Measurements from ENCODE around the gene NF1. TPM values are rescaled to one million over a fixed set of nuclear protein-coding genes. Genes with fewer than 3 reads are reported as not detected.
A peak's percentile ranks its signal among the peaks of the same experiment; 100 is the strongest.
"Not testable (repeated sequence)": the region's sequence is repeated elsewhere in the genome, so short reads cannot be mapped to it uniquely, and the experiment has no call there.

Gene NF1
- total RNA-seq, 2 experiments from 2014 or later, result 34.4 to 36.0 TPM

GRCh38 chr17:31062346-31062745 is 32.4 kb upstream of the NF1 start:
- Mint-ChIP-seq H3K4me1 (no peaks in the 10 kb centered on the region), H3K4me3 (no peak overlapping the region), H3K27me3 (peaks cover 11% of the 10 kb centered on the region), H3K27ac (no peak overlapping the region), H3K36me3 (no peaks in the 10 kb centered on the region), H3K9me3 (no peaks in the 10 kb centered on the region)
- DNase-seq, result no peak
- POLR2A ChIA-PET, result no interaction called here
- ATAC-seq (ENCODE audit: low read depth), result no peak

GRCh38 chr17:31064707-31065106 is 30.1 kb upstream of the NF1 start:
- no peak overlapping the region for H3K4me3 Mint-ChIP-seq
- H3K27me3 Mint-ChIP-seq, result peaks cover 9% of the 10 kb centered on the region
- DNase-seq, result no peak
- no peaks in the 10 kb centered on the region for H3K4me1 Mint-ChIP-seq
- no peak for ATAC-seq (ENCODE audit: low read depth)
- no peak overlapping the region for H3K27ac Mint-ChIP-seq
- no peaks in the 10 kb centered on the region for H3K36me3 Mint-ChIP-seq
- H3K9me3 Mint-ChIP-seq, result no peaks in the 10 kb centered on the region
- POLR2A ChIA-PET, result no interaction called here

GRCh38 chr17:31067691-31068184 is 27.0 kb upstream of the NF1 start:
- Mint-ChIP-seq H3K36me3 (no peaks in the 10 kb centered on the region), H3K4me1 (no peaks in the 10 kb centered on the region), H3K27ac (no peak overlapping the region), H3K4me3 (no peak overlapping the region), H3K9me3 (no peaks in the 10 kb centered on the region), H3K27me3 (peaks cover 11% of the 10 kb centered on the region)
- ATAC-seq (ENCODE audit: low read depth), result no peak
- DNase-seq, result no peak
- POLR2A ChIA-PET, result no interaction called here

GRCh38 chr17:31068291-31068690 is 26.5 kb upstream of the NF1 start:
- Mint-ChIP-seq H3K9me3 (no peaks in the 10 kb centered on the region), H3K4me3 (no peak overlapping the region), H3K27me3 (peaks cover 11% of the 10 kb centered on the region), H3K4me1 (no peaks in the 10 kb centered on the region), H3K27ac (no peak overlapping the region), H3K36me3 (no peaks in the 10 kb centered on the region)
- POLR2A ChIA-PET, result no interaction called here
- peak; percentile 74 for ATAC-seq (ENCODE audit: low read depth)
- peak; percentile 45 for DNase-seq

- H3K9me3 Mint-ChIP-seq, result no peaks in the 10 kb centered on the region
- no peak overlapping the region for H3K27ac Mint-ChIP-seq
- no peak overlapping the region for H3K4me3 Mint-ChIP-seq
- POLR2A ChIA-PET, result no interaction called here
- no peak for DNase-seq
- H3K36me3 Mint-ChIP-seq, result no peaks in the 10 kb centered on the region
- H3K4me1 Mint-ChIP-seq, result no peaks in the 10 kb centered on the region
- H3K27me3 Mint-ChIP-seq, result peaks cover 2% of the 10 kb centered on the region
- no peak for ATAC-seq (ENCODE audit: low read depth)
Measured at GRCh38 chr17:31072186-31072585, 22.6 kb upstream of the NF1 start.

GRCh38 chr17:31073411-31073810 is 21.4 kb upstream of the NF1 start:
- Mint-ChIP-seq H3K27ac (no peak overlapping the region), H3K27me3 (peaks cover 2% of the 10 kb centered on the region), H3K9me3 (no peaks in the 10 kb centered on the region), H3K36me3 (no peaks in the 10 kb centered on the region), H3K4me1 (peaks cover under 1% of the 10 kb centered on the region), H3K4me3 (no peak overlapping the region)
- DNase-seq (no peak), ATAC-seq (ENCODE audit: low read depth) (no peak)
- POLR2A ChIA-PET, result interaction anchor here (0.5 kb wide), 1 partner anchor 256 kb away, joined by 3 read pairs; no protein-coding TSS in a partner anchor

- POLR2A ChIA-PET, result no interaction called here
- H3K27ac Mint-ChIP-seq, result no peak overlapping the region
- no peak for DNase-seq
- H3K4me3 Mint-ChIP-seq, result no peak overlapping the region
- H3K9me3 Mint-ChIP-seq, result no peaks in the 10 kb centered on the region
- peaks cover 2% of the 10 kb centered on the region for H3K4me1 Mint-ChIP-seq
- H3K27me3 Mint-ChIP-seq, result peaks cover 2% of the 10 kb centered on the region
- no peak for ATAC-seq (ENCODE audit: low read depth)
- no peaks in the 10 kb centered on the region for H3K36me3 Mint-ChIP-seq
Measured at GRCh38 chr17:31074772-31075555, 19.8 kb upstream of the NF1 start.

- Mint-ChIP-seq H3K4me3 (no peak overlapping the region), H3K27ac (no peak overlapping the region), H3K9me3 (no peaks in the 10 kb centered on the region), H3K4me1 (peaks cover 2% of the 10 kb centered on the region), H3K36me3 (no peaks in the 10 kb centered on the region), H3K27me3 (no peaks in the 10 kb centered on the region)
- POLR2A ChIA-PET, result no interaction called here
- DNase-seq (no peak), ATAC-seq (ENCODE audit: low read depth) (no peak)
Measured at GRCh38 chr17:31078290-31078689, 16.5 kb upstream of the NF1 start.

GRCh38 chr17:31079731-31080130 is 15.0 kb upstream of the NF1 start:
- POLR2A ChIA-PET, result no interaction called here
- H3K27ac Mint-ChIP-seq, result no peak overlapping the region

GRCh38 chr17:31085563-31085962 is 9.2 kb upstream of the NF1 start:
- no peaks in the 10 kb centered on the region for H3K4me1 Mint-ChIP-seq
- no peak for DNase-seq
- POLR2A ChIA-PET, result interaction anchor here (1.5 kb wide), 1 partner anchor 9 kb away, joined by 3 read pairs; the partner anchor contains the start of gene NF1
- no peak overlapping the region for H3K4me3 Mint-ChIP-seq
- H3K27me3 Mint-ChIP-seq, result no peaks in the 10 kb centered on the region
- ATAC-seq (ENCODE audit: low read depth), result no peak
- no peaks in the 10 kb centered on the region for H3K9me3 Mint-ChIP-seq
- H3K36me3 Mint-ChIP-seq, result no peaks in the 10 kb centered on the region
- H3K27ac Mint-ChIP-seq, result no peak overlapping the region

More at GRCh38 chr17:31079731-31080130, 15.0 kb upstream of the NF1 start:
- DNase-seq (no peak), ATAC-seq (ENCODE audit: low read depth) (no peak)
- Mint-ChIP-seq H3K9me3 (no peaks in the 10 kb centered on the region), H3K27me3 (no peaks in the 10 kb centered on the region), H3K4me3 (no peak overlapping the region), H3K36me3 (no peaks in the 10 kb centered on the region), H3K4me1 (peaks cover 2% of the 10 kb centered on the region)

GRCh38 chr17:31089471-31089870 is 5.3 kb upstream of the NF1 start:
- DNase-seq (no peak), ATAC-seq (ENCODE audit: low read depth) (no peak)
- H3K27me3 Mint-ChIP-seq, result no peaks in the 10 kb centered on the region
- peaks cover 3% of the 10 kb centered on the region for H3K4me1 Mint-ChIP-seq
- no peak overlapping the region for H3K27ac Mint-ChIP-seq
- H3K36me3 Mint-ChIP-seq, result no peaks in the 10 kb centered on the region
- H3K4me3 Mint-ChIP-seq, result no peak overlapping the region
- POLR2A ChIA-PET, result no interaction called here
- H3K9me3 Mint-ChIP-seq, result no peaks in the 10 kb centered on the region

GRCh38 chr17:31090650-31091049 is 4.1 kb upstream of the NF1 start:
- H3K27ac Mint-ChIP-seq; H3K4me1 Mint-ChIP-seq; H3K4me3 Mint-ChIP-seq; POLR2A ChIA-PET; ATAC-seq (ENCODE audit: low read depth); DNase-seq; H3K27me3 Mint-ChIP-seq; H3K36me3 Mint-ChIP-seq; H3K9me3 Mint-ChIP-seq: not testable (repeated sequence)

- DNase-seq (no peak), ATAC-seq (ENCODE audit: low read depth) (no peak)
- Mint-ChIP-seq H3K4me3 (no peak overlapping the region), H3K27me3 (no peaks in the 10 kb centered on the region), H3K27ac (no peak overlapping the region), H3K36me3 (no peaks in the 10 kb centered on the region), H3K9me3 (no peaks in the 10 kb centered on the region), H3K4me1 (peaks cover 14% of the 10 kb centered on the region)
- POLR2A ChIA-PET, result interaction anchor here (0.7 kb wide), 1 partner anchor 9 kb away, joined by 5 read pairs; no protein-coding TSS in a partner anchor
Measured at GRCh38 chr17:31092475-31093064, 2.2 kb upstream of the NF1 start.
